ENCODE measurements around the gene CYYR1. TPM values are rescaled to one million over a fixed set of nuclear protein-coding genes. Genes with fewer than 3 reads are reported as not detected.
"Not testable (repeated sequence)": the region's sequence is repeated elsewhere in the genome, so short reads cannot be mapped to it uniquely, and the experiment has no call there.

Gene CYYR1
- total RNA-seq, 1 donor from 2014 or later = 6.4 TPM

GRCh38 chr21:26465916-26466315, 107.2 kb downstream of the CYYR1 start:
- no peak for DNase-seq (ENCODE audit: low read depth)
- no peak for TF ChIP-seq CTCF (IDR thresholded peaks at IDR 0.05; ENCODE audit: insufficient read depth, low read length, poor library complexity, severe bottlenecking)
- no peaks in the 10 kb centered on the region for H3K36me3 ChIP-seq (ENCODE audit: control insufficient read depth, insufficient read depth, low read length)
- H3K4me3 ChIP-seq (ENCODE audit: low read depth, low read length) = no peak overlapping the region
- no peaks in the 10 kb centered on the region for H3K27me3 ChIP-seq (ENCODE audit: control insufficient read depth, insufficient read depth, low read length)

GRCh38 chr21:26461500-26461899, 111.6 kb downstream of the CYYR1 start:
- no peak for TF ChIP-seq CTCF (IDR thresholded peaks at IDR 0.05; ENCODE audit: insufficient read depth, low read length, poor library complexity, severe bottlenecking)
- Histone ChIP-seq H3K36me3 (ENCODE audit: control insufficient read depth, insufficient read depth, low read length) (no peaks in the 10 kb centered on the region), H3K4me3 (ENCODE audit: low read depth, low read length) (no peak overlapping the region), H3K27me3 (ENCODE audit: control insufficient read depth, insufficient read depth, low read length) (no peaks in the 10 kb centered on the region)
- DNase-seq (ENCODE audit: low read depth) = no peak

DNA sequence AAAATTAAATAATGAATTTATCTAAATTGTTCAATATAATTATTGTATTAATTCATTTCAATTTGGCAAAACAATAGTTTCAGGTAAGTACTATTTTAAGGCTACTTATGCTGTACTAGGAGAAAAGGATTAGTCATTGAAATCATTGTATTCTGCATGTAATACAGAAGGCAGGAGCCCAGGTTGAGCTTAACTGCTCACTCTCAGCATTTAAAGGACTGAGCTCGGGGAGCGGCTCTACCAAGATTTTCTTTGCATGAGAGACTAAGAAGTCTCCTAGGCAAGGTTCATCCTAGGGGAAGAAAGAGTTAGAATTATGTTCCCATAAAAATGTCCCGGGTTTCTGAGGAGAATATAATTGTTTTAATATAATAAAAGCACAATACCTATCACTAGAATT, 112.5 kb downstream of the CYYR1 start:
- H3K27me3 ChIP-seq (ENCODE audit: control insufficient read depth, insufficient read depth, low read length) = no peaks in the 10 kb centered on the region
- H3K36me3 ChIP-seq (ENCODE audit: control insufficient read depth, insufficient read depth, low read length) = no peaks in the 10 kb centered on the region
- TF ChIP-seq CTCF (IDR thresholded peaks at IDR 0.05; ENCODE audit: insufficient read depth, low read length, poor library complexity, severe bottlenecking) = no peak
- DNase-seq (ENCODE audit: low read depth) = no peak
- H3K4me3 ChIP-seq (ENCODE audit: low read depth, low read length) = no peak overlapping the region

- DNase-seq (ENCODE audit: low read depth); H3K36me3 ChIP-seq (ENCODE audit: control insufficient read depth, insufficient read depth, low read length); H3K4me3 ChIP-seq (ENCODE audit: low read depth, low read length); H3K27me3 ChIP-seq (ENCODE audit: control insufficient read depth, insufficient read depth, low read length): not testable (repeated sequence)
Measured at GRCh38 chr21:26458854-26459253, 114.2 kb downstream of the CYYR1 start.

GRCh38 chr21:26457817-26458216, 115.3 kb downstream of the CYYR1 start:
- Histone ChIP-seq H3K4me3 (ENCODE audit: low read depth, low read length) (no peak overlapping the region), H3K27me3 (ENCODE audit: control insufficient read depth, insufficient read depth, low read length) (no peaks in the 10 kb centered on the region), H3K36me3 (ENCODE audit: control insufficient read depth, insufficient read depth, low read length) (no peaks in the 10 kb centered on the region)
- no peak for DNase-seq (ENCODE audit: low read depth)
- TF ChIP-seq CTCF (IDR thresholded peaks at IDR 0.05; ENCODE audit: insufficient read depth, low read length, poor library complexity, severe bottlenecking) = no peak

DNA sequence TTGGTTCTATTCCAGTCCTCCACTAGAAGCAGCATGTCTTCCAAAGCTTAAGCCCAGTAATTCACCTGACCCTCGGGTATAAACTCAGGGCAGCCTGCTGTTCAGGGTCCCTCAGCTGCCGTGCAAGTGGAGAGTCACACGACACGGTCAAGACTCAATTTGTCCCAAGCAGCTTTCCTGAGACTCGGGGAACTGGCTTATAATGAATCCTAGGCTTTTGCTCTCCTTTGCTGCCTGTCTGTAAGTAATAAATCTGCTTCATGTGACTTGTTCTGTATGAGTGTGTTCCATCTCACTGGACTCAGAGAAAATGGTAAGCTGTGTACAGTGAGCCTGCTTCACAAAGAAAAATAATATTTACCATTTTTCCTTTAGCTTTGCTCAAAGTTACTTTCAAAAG, 119.8 kb downstream of the CYYR1 start:
- Histone ChIP-seq H3K4me3 (ENCODE audit: low read depth, low read length) (no peak overlapping the region), H3K36me3 (ENCODE audit: control insufficient read depth, insufficient read depth, low read length) (no peaks in the 10 kb centered on the region), H3K27me3 (ENCODE audit: control insufficient read depth, insufficient read depth, low read length) (no peaks in the 10 kb centered on the region)
- DNase-seq (ENCODE audit: low read depth) = no peak
- TF ChIP-seq CTCF (IDR thresholded peaks at IDR 0.05; ENCODE audit: insufficient read depth, low read length, poor library complexity, severe bottlenecking) = no peak

All from kidney epithelial cell (primary cell).